BLaER1 (cell line): ENCODE data around the gene CLIC4.

Experiments used
- H3K27ac ChIP-seq: shearing (Covaris generic); formaldehyde crosslinking; 2 replicates; pipeline ENCODE4 v1.8.1; 2022
- H3K27me3 ChIP-seq: shearing (Covaris generic); formaldehyde crosslinking; 2 replicates; pipeline ENCODE4 v1.8.1; 2022
- H3K36me3 ChIP-seq: shearing (Covaris generic); formaldehyde crosslinking; 2 replicates; pipeline ENCODE4 v1.8.1; 2022
- H3K4me1 ChIP-seq: shearing (Covaris generic); formaldehyde crosslinking; 2 replicates; pipeline ENCODE4 v1.8.1; 2022
- H3K4me2 ChIP-seq: shearing (Covaris generic); formaldehyde crosslinking; 2 replicates; pipeline ENCODE4 v1.8.1; 2022
- H3K4me3 ChIP-seq: shearing (Covaris generic); formaldehyde crosslinking; 2 replicates; pipeline ENCODE4 v1.8.1; 2022
- H3K9ac ChIP-seq: shearing (Covaris generic); formaldehyde crosslinking; 2 replicates; pipeline ENCODE4 v1.8.1; 2022
- H3K9me3 ChIP-seq: shearing (Covaris generic); formaldehyde crosslinking; 2 replicates; pipeline ENCODE4 v1.8.1; 2022
- H4K20me1 ChIP-seq: shearing (Covaris generic); formaldehyde crosslinking; 2 replicates; pipeline ENCODE4 v1.8.1; 2022
- Cebpa-rat ChIP-seq: shearing (Covaris generic); IDR thresholded peaks from 2 replicates; pipeline ENCODE4 v1.8.1; 2022

Gene CLIC4

DNA sequence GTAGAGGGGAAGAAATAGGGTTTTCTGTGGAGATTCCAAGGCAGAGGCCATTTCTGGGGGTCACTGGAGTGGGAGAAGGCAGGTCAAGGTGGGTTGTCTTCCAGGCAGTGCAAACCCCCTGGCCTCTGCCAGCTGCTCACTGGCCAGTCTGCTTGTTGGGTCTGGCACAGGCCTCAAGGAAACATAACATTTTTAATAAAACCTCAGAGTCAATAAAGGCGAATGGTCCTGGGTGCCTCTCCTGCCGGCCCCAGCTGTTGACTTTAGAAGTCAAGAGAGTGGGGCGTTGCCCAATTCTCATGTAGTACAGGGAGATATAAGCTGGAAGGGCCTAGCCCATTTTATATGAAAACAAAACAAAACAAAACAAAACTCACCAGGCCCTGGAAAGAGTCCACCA, 148.2 kb downstream of the CLIC4 start:
- peaks cover 24% of the 10 kb centered on the region for H3K9me3 ChIP-seq
- no peak overlapping the region for H3K4me2 ChIP-seq
- no peaks in the 10 kb centered on the region for H4K20me1 ChIP-seq
- TF ChIP-seq Cebpa-rat = no peak
- H3K4me1 ChIP-seq = peaks cover 6% of the 10 kb centered on the region
- H3K4me3 ChIP-seq = no peak overlapping the region
- H3K9ac ChIP-seq = no peak overlapping the region
- no peaks in the 10 kb centered on the region for H3K27me3 ChIP-seq
- H3K36me3 ChIP-seq = no peaks in the 10 kb centered on the region
- no peak overlapping the region for H3K27ac ChIP-seq
